Activated CD8-positive, alpha-beta memory T cell treated with anti-CD3 and anti-CD28 coated beads, Interleukin-2, amount 10 ng/mL, durations not matched to agents 7 days and 5 days (primary cell): ENCODE measurements around the gene INPP5A. TPM values are rescaled to one million over a fixed set of nuclear protein-coding genes. Genes with fewer than 3 reads are reported as not detected.

Source experiments
- ATAC-seq: fragments of 150-1000 bp; cut with Tn5 transposase; one replicate; pipeline ENCODE4 v1.10.0; 2021; ENCODE audit warnings: moderate library complexity
- CTCF ChIA-PET: fragments of 350-600 bp; sonication (Branson Sonifier 250); formaldehyde crosslinking; loops from one replicate; lab custom pipeline; 2021; ENCODE audit warnings: antibody characterized with exemption; lab: Charles Lee
- DNase-seq: peaks from one replicate; pipeline ENCODE4 v3.0.0-alpha.2; 2020
- H3K27ac Mint-ChIP-seq: one replicate; pipeline ENCODE4 v1.8.0; 2021; ENCODE audit warnings: mild to moderate bottlenecking, mixed read lengths
- H3K27me3 Mint-ChIP-seq: one replicate; pipeline ENCODE4 v1.8.0; 2021; ENCODE audit warnings: mixed read lengths
- H3K36me3 Mint-ChIP-seq: one replicate; pipeline ENCODE4 v1.8.0; 2021; ENCODE audit warnings: mild to moderate bottlenecking, mixed read lengths
- H3K4me1 Mint-ChIP-seq: one replicate; pipeline ENCODE4 v1.8.0; 2021; ENCODE audit warnings: mixed read lengths
- H3K4me3 Mint-ChIP-seq: one replicate; pipeline ENCODE4 v1.8.0; 2021; ENCODE audit warnings: mild to moderate bottlenecking, moderate library complexity, mixed read lengths
- H3K9me3 Mint-ChIP-seq: one replicate; pipeline ENCODE4 v1.8.0; 2022; ENCODE audit warnings: low read depth, mixed read lengths
- total RNA-seq, 2 experiments: library from RNA; stranded (reverse); gene quantifications; one replicate each; pipeline ENCODE4 v1.2.3, GENCODE V29; 2021

The INPP5A gene
- total RNA-seq, 2 experiments from 2014 or later: 6.6 to 7.0 TPM

DNA sequence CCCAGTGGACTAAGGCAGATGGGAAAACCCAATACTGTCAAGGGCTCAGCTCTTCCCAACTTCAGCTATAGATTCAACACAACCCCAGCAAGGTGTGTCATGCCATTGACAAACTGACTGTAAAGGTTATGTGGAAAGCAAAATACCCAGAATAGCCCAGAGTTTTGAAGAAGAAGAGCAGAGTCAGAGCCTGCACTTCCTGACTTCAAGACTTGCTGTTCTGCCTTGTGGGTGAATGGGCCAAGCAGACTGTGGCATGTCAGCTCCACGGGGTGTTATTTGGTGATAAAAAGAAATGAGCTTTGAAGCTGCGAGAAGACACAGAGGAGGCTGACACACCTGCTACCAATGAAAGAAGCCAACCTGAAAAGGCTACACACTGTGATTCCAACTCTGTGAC is 158.6 kb downstream of the INPP5A start:
- Mint-ChIP-seq H3K4me1 (peaks cover 11% of the 10 kb centered on the region), H3K36me3 (peaks cover 2% of the 10 kb centered on the region), H3K27me3 (no peaks in the 10 kb centered on the region), H3K9me3 (peaks cover 3% of the 10 kb centered on the region), H3K27ac (no peak overlapping the region), H3K4me3 (no peak overlapping the region)
- CTCF ChIA-PET: no interaction called here
- no peak for DNase-seq
- peak; percentile 33 for ATAC-seq

DNA sequence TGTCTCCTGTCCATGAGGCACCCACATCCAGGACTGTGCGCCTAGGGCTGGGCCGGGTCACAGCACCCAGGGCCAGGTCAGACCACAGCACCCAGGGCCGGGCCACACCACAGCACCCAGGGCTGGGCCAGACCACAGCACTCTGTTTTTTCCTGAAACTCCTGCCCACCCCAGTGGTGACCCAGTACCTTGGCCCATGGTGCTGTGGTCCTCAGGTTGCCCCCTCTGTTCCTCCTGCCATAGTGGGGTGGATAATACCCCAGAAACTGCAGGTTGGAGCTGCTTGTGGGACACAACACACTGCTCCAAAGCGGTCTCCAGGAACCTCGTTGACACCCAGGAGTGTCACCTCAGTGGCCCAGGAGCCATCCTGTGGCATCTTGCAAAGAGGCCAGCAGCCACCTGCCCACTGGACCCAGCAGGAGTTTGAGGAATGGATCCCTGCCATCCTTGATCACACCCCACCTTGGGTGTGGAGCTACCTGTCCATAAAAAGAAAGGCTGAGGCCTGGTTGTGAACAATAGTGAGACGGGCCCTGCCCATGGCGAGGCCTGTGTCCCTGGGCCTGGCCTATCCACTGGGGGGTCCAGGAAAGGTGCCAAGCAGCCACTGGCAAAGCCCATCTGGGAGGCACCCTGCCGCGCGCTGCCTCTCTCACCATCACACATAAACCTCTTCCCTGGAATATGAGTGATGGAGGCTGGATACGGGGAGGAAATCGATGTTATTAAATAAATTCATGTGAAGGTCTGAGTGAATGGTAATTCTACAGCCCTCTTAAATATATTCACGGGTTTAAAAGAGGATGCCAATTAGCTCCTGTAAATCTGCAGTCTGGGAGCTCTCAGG is 159.4 kb downstream of the INPP5A start:
- no peaks in the 10 kb centered on the region for H3K36me3 Mint-ChIP-seq
- H3K27ac Mint-ChIP-seq: no peak overlapping the region
- no peaks in the 10 kb centered on the region for H3K9me3 Mint-ChIP-seq
- no peaks in the 10 kb centered on the region for H3K27me3 Mint-ChIP-seq
- CTCF ChIA-PET: no interaction called here
- DNase-seq (no peak), ATAC-seq (no peak)
- H3K4me1 Mint-ChIP-seq: peaks cover 11% of the 10 kb centered on the region
- no peak overlapping the region for H3K4me3 Mint-ChIP-seq

DNA sequence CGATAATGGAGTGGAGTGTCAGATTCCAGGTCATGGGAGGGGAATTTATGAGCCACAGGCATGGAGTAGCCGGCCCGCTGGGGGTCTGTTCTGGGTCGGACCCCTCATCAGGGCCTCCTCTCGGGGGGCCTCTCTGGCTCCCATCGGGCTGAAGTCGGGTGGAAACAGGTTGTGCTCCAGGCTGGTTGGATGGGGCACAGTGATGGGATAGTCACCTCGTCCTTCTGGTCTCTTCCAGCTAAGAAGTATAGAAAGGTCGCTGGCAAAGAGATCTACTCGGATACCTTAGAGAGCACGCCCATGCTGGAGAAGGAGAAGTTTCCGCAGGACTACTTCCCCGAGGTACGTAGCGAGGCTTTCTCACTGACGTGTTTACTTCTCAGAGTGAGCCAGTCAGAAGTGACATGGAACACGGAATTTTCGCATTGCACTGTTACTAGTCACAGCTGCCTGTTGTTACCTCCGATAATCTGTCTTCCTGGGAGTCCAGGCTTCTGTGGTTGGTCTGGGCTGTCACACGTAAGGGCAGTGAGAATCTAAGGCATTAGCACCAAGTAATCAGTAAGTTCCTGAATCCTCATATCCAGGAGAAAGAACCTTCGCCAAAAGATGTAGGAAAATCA is 160.1 kb downstream of the INPP5A start:
- no peak for DNase-seq
- no peak overlapping the region for H3K27ac Mint-ChIP-seq
- no peaks in the 10 kb centered on the region for H3K36me3 Mint-ChIP-seq
- peaks cover 17% of the 10 kb centered on the region for H3K4me1 Mint-ChIP-seq
- no peak for ATAC-seq
- H3K27me3 Mint-ChIP-seq: no peaks in the 10 kb centered on the region
- no peaks in the 10 kb centered on the region for H3K9me3 Mint-ChIP-seq
- CTCF ChIA-PET: no interaction called here
- no peak overlapping the region for H3K4me3 Mint-ChIP-seq

DNA sequence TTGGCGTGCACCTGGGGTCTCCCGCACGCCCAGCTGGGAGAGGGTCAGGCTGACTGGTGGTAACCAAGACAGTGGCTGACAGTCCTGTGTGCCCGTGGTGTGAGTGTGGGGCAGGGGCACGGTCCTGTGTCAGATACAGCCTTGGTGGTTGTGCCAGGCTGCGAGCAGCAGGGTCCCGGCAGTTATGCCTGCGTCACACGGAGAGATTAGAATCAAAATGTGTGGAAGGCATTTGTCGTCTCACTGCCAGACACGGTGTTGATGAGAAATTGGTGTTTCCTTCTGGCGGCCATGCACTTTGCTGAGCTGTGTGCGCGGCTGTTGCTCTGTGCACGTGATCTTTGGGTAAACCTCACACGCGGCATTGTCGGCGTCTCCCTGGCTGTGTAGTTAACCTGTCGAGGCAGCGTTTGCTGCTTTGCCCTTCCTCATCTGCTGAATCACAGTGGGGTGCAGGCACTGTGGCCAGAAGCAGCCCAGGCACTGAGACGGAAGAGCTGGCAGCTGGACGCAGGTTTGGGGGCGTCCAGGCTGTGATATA is 160.7 kb downstream of the INPP5A start:
- H3K36me3 Mint-ChIP-seq: peaks cover 2% of the 10 kb centered on the region
- DNase-seq: no peak
- H3K4me3 Mint-ChIP-seq: no peak overlapping the region
- CTCF ChIA-PET: no interaction called here
- H3K9me3 Mint-ChIP-seq: no peaks in the 10 kb centered on the region
- H3K4me1 Mint-ChIP-seq: peaks cover 18% of the 10 kb centered on the region
- no peaks in the 10 kb centered on the region for H3K27me3 Mint-ChIP-seq
- no peak for ATAC-seq
- H3K27ac Mint-ChIP-seq: no peak overlapping the region

DNA sequence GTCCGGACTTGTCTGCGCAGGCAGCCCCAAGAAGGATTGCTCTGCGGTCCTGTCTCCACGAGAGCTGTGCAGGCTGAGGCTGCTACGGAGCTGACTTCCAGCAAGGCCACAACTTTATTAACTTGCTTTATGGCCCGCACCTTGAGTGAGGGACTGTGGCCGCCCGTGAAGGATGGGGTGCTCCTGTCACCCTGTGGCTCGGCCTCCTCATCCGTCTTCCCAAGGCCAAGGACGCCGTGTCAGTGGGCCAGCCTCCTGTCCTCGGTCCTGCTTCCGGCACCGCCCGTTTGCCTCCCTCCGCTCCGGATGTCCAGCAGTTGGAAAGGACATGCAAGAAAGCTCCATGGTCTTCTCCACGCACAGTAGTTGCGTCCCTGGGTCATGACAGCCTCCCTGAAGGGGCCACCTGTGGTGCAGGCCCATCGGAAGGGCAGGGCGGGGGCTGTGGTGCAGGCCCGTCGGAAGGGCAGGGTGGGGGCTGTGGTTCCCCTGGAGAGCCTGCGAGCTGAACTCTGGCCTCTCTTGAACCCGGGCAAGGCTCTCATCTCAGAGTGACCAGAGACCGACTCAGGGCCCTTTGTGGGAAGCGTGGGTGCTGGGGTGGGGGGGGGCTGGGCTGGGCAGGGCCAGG is 161.3 kb downstream of the INPP5A start:
- no peak for DNase-seq
- CTCF ChIA-PET: no interaction called here
- peaks cover 18% of the 10 kb centered on the region for H3K4me1 Mint-ChIP-seq
- no peaks in the 10 kb centered on the region for H3K27me3 Mint-ChIP-seq
- no peak for ATAC-seq
- no peaks in the 10 kb centered on the region for H3K9me3 Mint-ChIP-seq
- no peak overlapping the region for H3K27ac Mint-ChIP-seq
- H3K36me3 Mint-ChIP-seq: peaks cover 3% of the 10 kb centered on the region
- H3K4me3 Mint-ChIP-seq: no peak overlapping the region

DNA sequence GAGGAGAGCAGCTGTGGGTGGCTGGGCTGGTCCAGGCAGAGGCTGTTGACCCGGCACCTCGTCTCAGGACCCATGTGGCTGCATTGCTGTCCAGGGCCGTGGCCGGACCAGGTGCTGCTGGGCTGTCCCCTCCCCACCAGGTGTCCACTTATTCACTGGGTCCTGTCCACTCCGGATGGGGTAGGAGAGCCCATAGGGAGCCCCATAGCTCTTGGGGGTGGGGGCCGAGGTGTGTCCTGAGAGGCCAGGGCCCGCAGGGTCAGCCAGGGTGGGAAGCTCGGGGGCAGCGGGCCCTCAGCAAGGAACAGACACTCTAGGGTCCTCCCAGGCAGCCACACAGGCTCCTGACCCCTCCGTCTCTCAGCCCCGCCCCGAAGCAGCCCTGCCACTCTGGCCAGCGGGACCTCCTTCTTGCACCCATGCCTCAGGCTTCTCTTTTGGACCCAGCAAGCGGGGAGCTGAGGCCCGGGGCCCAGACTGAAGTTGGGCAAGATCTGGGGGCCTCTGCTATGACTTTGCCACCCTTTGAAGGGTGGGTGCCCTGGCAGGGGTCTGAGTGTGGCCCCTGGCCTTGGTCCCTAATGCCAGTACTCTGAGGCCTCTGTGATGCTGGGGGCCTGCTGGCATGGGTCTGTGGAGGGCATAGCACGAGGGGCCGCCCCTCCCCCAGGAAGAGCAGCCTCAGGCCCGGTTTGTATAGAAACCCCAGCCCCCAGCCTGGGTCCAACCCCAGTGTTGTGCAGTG is 162.0 kb downstream of the INPP5A start:
- DNase-seq: no peak
- ATAC-seq: no peak
- CTCF ChIA-PET: no interaction called here
- Mint-ChIP-seq H3K27me3 (no peaks in the 10 kb centered on the region), H3K9me3 (no peaks in the 10 kb centered on the region), H3K4me3 (no peak overlapping the region), H3K4me1 (peaks cover 18% of the 10 kb centered on the region), H3K27ac (no peak overlapping the region), H3K36me3 (peaks cover 3% of the 10 kb centered on the region)

DNA sequence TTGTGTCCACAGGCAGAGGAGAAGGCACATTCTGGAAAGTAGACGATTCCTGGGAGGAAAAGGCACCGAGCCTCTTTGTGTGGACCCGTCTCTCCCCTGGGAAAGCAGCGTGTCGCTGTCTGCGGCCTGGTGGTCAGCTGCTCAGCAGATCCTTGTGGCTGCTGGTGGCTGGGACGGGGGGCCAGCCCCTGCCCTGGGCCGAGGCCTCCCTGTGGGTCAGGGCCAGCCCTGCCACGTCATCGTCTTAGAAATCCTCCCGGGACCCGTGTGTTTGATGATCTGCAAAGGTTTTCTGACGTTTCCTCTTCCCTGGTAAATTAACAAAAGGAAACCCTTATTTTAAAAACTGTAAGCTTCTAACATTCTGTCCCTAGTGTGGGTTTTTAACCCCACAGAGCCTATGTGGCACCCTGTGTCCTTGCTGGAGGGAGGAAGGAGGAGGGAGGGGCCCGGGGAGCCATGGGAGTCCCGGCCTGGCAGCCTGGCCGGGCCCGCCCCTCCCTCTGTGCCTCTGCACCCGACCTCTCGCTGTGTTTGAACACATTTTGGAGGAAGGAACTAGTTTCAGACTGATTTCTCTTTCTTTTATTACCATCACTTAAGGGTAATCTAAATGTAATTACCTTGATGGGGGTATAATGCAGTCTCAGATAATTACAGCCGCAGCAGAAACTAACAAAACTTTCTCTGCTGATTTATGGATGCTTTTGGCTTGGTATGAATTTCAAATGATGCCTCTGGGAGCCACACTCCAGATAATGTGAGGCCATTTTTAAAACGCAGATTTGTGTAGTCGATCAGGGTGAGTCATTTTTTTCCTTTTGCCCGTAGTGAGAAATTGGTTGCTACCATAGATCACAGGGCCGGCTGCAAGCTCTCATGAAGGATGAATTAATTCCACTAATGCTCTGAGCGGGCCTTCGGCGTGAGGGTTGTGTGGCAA is 162.8 kb downstream of the INPP5A start:
- Mint-ChIP-seq H3K4me1 (peaks cover 18% of the 10 kb centered on the region), H3K4me3 (no peak overlapping the region), H3K9me3 (no peaks in the 10 kb centered on the region), H3K27ac (no peak overlapping the region), H3K36me3 (peaks cover 3% of the 10 kb centered on the region), H3K27me3 (no peaks in the 10 kb centered on the region)
- ATAC-seq (no peak), DNase-seq (no peak)
- CTCF ChIA-PET: no interaction called here

DNA sequence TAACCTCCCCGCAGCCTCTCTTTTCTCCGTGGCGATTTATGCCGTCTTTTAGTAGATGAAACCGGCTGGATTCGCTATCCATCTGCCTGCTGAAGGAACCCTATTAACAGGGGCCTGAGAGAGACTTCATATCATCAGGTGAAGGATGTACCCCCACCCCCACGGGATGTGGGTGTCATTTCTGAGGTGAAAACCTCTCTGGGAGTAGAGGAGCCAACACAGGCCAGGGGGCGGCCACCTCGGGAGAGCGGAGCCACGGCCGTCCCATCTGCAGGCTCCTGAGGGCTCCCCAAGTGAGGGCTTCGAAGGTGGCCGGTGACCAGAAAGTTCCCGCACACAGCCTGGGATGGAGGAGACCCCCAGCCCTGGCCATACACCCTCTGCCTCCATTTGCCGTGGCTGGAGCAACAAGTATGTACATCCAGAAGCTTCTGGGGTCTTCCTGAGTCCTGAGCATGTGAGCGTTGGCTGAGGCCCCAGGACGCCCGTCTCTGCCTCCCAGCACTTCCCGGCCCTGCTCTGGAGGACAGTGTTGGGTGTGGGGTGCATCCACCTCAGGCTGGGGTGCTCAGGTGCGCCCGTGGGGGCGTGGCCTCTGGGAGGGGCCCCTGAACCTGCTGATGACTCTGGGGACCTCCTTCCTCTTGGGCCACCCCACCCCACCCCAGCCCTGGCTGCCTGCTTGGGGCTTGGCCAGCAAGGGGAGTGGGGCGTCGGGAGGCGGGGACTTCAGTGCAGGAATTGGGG is 163.7 kb downstream of the INPP5A start:
- Mint-ChIP-seq H3K36me3 (peaks cover 7% of the 10 kb centered on the region), H3K27me3 (no peaks in the 10 kb centered on the region), H3K4me3 (no peak overlapping the region), H3K9me3 (peaks cover 3% of the 10 kb centered on the region), H3K27ac (no peak overlapping the region), H3K4me1 (peaks cover 10% of the 10 kb centered on the region)
- DNase-seq (no peak), ATAC-seq (no peak)
- CTCF ChIA-PET: no interaction called here

DNA sequence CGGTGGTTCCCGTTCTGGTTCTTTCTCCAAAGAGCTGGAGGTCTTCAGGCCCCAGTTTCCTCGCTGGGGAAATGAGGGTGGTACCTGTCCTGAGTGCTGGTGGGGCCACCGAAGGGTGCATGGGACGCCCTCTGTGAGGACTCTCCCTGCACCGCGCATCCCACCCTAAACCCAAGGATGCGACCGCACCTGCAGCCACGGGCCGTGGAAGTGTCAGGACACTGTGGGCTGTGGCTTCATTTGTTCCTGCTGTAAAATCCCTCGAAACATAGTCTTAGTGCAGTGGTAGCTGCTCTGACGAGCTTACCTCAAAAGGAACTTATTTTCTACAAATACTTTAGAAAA is 164.2 kb downstream of the INPP5A start:
- Mint-ChIP-seq H3K27ac (no peak overlapping the region), H3K4me1 (peaks cover 7% of the 10 kb centered on the region), H3K9me3 (peaks cover 3% of the 10 kb centered on the region), H3K4me3 (no peak overlapping the region), H3K36me3 (peaks cover 7% of the 10 kb centered on the region), H3K27me3 (no peaks in the 10 kb centered on the region)
- CTCF ChIA-PET: no interaction called here
- DNase-seq: no peak
- ATAC-seq: no peak

DNA sequence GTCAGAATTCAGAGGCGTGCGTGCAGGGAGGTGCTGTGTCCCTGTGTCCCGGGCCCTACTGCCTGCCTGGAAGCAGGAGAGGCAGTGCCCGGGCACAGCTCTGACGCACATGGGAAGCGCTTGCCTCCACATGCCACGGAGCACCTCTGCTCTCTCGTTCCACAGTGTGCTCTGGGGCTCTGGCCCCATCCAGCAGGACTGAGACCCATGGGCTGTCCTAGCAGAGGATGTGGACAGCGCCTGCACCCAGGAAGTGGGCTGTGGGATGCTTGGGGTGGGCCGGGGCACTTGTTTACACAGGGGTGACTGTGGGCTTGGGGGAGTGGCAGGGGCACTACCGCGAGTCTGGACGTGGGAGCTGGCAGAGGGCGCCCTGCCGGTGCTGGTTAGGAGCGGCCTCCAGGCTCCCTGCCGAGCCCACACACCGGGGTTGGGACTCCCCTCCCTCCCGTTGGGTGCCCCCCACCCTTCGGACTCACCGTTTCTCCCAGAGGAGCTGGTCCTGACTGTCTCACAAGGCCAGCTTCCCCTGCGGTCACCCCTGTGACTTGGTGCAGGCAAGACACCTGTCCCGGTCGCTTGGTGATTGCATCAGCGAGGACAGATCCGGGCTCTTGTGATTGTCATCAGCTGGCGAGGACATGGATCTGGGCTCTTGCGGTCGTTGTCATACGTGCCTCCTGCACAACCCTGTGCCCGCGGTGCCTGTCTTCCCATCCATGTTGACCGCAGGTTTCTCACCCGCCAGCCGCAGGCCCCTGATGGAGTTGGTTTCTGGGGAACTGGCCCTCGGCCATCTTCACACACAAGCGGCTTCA is 165.2 kb downstream of the INPP5A start:
- Mint-ChIP-seq H3K27ac (no peak overlapping the region), H3K36me3 (peaks cover 7% of the 10 kb centered on the region), H3K4me1 (peaks cover 7% of the 10 kb centered on the region), H3K9me3 (peaks cover 3% of the 10 kb centered on the region), H3K27me3 (no peaks in the 10 kb centered on the region), H3K4me3 (no peak overlapping the region)
- DNase-seq (no peak), ATAC-seq (no peak)
- CTCF ChIA-PET: no interaction called here

DNA sequence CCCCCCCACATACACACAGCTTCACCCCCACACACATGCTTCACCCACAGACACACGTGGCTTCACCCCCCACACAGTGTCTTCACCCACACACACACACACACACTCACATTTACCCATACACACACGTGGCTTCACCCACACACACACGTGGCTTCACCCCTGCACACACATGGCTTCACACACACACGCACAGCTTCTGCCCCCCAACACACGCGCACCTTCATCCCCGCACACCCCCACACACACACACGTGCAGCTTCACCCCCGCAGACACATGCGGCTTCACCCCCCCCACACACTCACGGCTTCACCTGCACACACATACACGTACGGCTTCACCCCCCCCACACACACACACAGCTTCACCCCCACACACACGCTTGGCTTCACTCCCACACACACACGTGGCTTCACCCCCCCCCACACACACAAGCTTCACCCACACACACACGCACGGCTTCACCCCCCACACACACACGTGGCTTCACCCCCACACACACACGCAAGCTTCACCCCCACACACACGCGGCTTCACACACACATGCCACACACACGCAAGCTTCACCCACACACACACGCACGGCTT is 165.9 kb downstream of the INPP5A start:
- no peaks in the 10 kb centered on the region for H3K27me3 Mint-ChIP-seq
- CTCF ChIA-PET: no interaction called here
- no peak for ATAC-seq
- H3K4me1 Mint-ChIP-seq: peaks cover 7% of the 10 kb centered on the region
- peaks cover 3% of the 10 kb centered on the region for H3K9me3 Mint-ChIP-seq
- DNase-seq: no peak
- H3K4me3 Mint-ChIP-seq: no peak overlapping the region
- H3K27ac Mint-ChIP-seq: no peak overlapping the region
- H3K36me3 Mint-ChIP-seq: peaks cover 7% of the 10 kb centered on the region
